KBM-7 (cell line): ENCODE data around the gene CDC25B.

ENCODE experiments used
- DNase-seq: peaks from one replicate; pipeline ENCODE4 v3.0.0-alpha.2; 2015
- in situ Hi-C: fragments of 300-500 bp; cut with MboI; formaldehyde crosslinking; loops from 2 replicates; pipeline ENCODE4 v1.14.3; 2020; ENCODE audit warnings: low sequenced_read_pairs, low pct_unique_long_range_greater_than_20kb, mixed read lengths

Gene CDC25B

DNA sequence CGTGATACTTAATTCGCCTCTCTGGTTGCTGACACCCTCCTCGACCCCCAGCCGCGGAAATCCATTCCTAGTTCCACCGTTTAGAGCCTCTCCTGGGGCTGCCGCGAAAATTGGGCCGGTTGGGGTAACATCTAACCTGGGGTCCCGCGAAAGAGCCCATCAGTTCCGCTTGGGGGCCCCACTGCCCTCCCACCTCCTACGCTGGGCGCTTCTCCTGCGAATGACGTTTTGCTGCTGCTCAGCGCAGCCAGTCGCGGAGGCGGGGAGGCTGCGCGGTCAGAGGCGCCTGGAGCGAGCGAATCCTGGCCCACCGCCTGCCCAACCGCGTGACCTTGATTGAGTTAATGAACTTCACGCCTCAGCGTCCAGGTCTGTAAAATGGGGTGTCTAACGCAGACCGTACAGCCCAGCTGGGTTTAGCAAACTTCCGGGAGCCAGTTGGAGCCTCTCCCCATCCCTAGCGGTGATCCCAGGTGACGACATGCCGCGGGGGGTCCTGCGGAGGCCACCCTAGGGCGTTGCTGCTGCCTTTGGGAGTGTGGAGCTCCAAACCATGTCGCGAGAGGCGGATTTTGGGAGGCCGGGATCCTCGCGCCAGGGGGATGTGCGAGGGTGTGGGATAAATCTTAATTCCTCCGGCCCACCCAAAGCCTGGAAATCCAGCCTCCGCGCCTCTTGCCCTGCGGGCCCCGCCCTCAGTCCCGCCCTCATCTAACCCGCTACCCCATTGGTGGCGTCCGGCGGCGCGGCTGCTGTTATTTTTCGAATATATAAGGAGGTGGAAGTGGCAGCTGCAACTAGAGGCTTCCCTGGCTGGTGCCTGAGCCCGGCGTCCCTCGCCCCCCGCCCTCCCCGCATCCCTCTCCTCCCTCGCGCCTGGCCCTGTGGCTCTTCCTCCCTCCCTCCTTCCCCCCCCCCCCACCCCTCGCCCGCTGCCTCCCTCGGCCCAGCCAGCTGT lies at the start of gene CDC25B:
Gene CDC25B, plus strand, starts transcription at position 800 of the 958 bp plus-strand sequence. CDS start 222 bp downstream, outside the sequence.
- DNase-seq: peak; percentile 93
- in situ Hi-C loops: no loop called here

DNA sequence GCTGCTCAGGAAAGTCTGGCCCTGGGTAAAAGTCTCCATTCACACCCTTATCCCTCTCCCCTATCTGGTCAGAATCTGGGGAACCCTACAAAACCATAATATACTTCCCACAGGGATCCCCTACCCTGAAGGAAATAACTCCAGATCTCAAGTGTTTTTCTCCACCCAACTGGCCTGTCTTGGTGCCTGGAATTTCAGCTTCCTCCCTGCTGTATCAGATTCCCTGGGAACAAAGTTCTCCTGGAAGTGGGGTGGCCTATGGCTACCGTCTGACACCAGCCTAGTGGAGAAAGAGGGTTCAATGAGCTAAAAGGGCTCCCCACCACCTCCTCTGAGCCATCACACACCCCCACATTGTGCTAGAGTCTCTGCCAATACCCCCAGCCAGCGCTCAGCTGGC lies 48.6 kb upstream of the CDC25B start:
- in situ Hi-C loops: no loop called here
- no peak for DNase-seq

DNA sequence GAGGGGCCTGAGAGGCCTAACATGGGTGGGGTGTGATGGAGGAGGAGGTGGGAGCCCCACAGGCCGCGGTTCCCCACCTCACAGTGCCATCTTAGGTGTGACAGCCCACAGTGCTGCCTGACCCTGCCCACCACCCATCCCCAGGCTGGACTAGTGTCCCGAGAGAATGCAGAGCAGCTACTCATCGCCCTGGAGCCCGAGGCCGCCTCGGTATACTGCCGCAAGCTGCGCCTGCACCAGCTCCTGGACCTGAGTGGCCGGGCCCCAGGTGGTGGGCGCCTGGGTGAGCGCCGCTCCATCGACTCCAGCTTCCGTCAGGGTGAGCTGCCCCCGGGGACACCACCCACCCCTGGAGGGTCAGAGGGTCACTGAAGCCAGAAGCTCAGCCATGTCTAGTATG lies 48.0 kb upstream of the CDC25B start:
- in situ Hi-C loops: no loop called here
- no peak for DNase-seq

DNA sequence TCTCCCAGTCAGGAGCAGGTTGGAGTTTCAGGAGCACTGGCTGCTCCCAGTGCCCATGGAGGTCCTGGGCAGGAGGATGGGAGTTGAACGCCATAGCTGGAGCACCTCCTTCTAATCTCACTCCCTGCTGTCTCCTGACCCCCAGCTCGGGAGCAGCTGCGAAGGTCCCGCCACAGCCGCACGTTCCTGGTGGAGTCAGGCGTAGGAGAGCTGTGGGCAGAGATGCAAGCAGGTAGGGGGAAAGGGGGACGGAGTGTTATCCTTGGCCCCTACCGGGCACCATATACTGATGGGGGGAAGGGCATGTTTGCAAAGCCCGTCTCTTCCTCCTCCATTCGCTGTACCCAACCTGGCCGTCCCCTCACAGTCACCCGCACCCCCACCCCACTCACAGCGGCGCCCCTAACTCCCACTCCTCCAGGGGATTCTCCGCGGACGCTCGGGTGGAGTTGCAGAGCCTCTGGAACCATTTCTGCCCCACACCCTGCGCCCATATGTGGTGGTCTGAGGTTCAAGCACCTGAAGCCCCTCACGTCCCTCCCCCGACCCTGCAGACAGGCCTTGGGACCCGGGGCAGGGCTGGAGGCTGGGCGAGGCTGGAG lies 46.9 kb upstream of the CDC25B start:
- in situ Hi-C loops: no loop called here

DNA sequence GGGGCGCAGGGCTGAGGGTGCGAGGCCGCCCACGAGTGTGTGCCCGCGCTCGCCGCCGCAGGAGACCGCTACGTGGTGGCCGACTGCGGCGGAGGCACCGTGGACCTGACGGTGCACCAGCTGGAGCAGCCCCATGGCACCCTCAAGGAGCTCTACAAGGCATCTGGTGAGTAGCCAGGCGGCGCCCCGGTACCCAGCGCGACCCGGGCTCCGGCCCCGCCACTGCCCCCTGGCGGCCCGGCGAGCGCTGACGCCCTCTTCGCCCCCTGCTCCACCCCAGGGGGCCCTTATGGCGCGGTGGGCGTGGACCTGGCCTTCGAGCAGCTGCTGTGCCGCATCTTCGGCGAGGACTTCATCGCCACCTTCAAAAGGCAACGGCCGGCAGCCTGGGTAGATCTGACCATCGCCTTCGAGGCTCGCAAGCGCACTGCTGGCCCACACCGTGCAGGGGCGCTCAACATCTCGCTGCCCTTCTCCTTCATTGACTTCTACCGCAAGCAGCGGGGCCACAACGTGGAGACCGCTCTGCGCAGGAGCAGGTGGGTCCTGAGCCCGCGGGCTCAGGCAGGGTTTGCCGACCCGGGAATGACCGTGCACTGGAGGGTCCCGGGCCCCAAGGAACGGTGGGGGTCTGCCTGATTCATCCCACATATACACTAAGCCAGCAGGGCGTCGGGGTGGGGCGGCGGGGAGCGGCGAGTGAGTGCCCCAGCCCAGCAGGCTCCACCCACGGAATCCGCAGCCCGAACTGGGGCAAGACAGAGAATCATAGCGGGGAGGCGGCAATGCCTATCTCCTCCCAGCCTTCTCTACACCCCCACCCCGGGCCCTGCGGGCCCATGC lies 46.2 kb upstream of the CDC25B start:
- DNase-seq: no peak
- in situ Hi-C loops: no loop called here

More for the DNA sequence above, 46.9 kb upstream of the CDC25B start:
- no peak for DNase-seq

DNA sequence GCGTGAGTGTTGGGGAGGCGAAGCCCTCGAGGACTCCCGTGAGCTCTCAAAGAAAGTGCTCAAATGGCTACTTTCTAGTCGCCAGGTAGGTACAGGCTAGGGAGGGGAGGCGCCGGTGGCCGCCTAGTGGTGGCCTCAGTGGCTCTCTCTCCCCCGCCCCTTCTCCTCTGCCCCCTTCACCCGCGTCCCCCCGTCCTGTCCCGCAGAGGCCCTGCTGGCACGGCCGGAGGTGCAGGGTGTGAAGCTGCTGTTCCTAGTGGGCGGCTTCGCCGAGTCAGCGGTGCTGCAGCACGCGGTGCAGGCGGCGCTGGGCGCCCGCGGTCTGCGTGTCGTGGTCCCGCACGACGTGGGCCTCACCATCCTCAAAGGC lies 44.8 kb upstream of the CDC25B start:
- in situ Hi-C loops: no loop called here
- no peak for DNase-seq

DNA sequence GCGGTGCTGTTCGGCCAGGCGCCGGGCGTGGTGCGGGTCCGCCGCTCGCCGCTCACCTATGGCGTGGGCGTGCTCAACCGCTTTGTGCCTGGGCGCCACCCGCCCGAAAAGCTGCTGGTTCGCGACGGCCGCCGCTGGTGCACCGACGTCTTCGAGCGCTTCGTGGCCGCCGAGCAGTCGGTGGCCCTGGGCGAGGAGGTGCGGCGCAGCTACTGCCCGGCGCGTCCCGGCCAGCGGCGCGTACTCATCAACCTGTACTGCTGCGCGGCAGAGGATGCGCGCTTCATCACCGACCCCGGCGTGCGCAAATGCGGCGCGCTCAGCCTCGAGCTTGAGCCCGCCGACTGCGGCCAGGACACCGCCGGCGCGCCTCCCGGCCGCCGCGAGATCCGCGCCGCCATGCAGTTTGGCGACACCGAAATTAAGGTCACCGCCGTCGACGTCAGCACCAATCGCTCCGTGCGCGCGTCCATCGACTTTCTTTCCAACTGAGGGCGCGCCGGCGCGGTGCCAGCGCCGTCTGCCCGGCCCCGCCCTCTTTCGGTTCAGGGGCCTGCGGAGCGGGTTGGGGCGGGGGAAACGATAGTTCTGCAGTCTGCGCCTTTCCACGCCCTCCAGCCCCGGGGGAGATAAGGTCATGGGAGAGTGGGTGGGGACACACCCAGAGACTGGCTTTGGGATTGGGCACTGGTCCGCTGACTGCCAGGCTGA lies 44.3 kb upstream of the CDC25B start:
- in situ Hi-C loops: no loop called here
- DNase-seq: no peak

DNA sequence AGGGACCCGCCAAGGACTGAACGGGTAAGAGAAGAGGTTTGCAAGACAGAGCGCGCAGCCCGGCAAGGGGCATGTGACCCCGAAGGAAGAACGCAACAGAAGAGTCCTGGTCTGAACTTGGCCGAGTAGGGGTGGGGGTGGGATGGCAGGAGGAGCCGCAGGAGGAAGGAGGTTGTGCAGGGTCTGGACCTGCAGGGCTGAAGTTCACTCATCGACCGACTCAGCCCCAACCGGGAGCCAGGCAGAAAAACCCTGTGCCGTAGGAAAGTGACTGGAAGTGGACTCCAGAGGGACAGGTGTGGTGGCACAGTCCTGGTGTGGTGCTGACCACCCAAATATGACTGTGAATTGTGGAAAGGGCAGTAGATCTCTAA lies 43.7 kb upstream of the CDC25B start:
- in situ Hi-C loops: no loop called here
- no peak for DNase-seq

DNA sequence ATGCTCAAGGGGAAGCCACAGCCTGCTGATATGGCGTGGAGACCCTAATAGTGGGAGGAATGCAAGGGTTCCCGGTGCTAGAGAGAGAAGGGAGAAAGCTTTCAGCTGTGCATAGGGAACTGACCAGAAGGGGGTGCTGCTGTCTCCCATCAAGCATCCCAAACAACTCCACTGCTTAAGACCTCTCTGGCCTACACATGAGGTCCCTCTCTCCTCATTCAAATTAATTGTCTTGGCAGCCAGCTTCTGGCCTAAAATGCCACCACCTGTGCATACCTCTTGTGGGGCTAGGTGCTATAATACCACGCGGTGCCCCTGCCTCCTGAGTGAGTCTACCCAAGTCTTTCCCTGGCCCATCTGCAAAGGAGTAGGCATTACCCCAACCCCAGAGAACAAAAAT lies 43.0 kb upstream of the CDC25B start:
- in situ Hi-C loops: no loop called here
- peak; percentile 82 for DNase-seq

DNA sequence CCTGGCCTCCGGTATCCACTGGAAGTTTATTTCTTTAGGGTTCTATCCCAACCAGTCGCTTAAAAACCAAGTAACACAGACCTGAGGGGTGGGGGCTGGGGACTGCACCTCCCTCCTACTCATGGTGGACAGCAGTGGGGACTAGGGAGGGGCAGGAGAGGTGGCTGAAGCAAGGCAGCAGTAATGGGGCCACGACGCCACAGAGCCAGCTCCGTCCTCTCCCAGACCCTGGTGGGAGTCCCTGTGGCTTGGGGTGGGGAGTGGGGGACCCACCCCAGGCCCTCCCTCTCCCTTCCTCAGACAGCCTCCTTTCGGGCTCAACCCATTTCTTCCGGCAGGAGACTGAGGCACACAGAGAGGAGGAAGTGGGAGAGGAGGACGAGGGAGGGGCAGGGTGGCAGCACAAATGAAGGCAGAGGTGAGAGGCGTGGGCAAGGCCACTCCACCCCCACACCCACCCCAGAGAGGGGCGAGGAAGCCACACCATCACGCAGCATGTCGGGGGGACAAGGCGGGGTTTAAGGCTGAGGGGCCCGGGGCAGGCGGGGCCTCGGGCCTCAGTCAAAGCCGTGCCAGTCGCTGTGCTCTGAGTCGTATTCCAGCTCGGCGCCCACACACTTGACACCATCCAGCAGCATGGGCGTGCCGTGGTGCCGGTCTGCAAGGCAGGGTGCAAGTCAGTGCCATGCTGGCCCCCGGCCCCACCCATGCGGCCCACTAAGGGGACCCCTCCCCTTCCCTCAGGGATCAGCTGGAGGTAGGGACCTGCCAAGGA lies 42.4 kb upstream of the CDC25B start:
- in situ Hi-C loops: no loop called here
- DNase-seq: no peak

DNA sequence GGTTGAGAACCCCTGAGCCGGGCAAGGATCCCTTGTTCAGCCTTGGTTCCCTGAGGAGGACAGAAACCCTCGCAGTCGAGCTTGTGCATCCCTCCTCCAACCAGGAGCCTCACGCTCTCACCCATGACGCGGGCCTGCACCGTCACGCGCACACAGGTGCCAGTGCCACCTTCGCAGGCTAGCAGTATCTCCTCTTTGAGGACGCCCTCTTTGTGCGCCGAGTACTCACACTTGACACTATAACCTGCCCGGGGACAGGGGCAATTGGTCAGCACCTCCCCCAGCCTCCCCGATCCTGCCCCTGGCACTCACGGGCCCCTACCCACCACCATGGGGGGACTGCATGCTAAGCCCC lies 41.9 kb upstream of the CDC25B start:
- in situ Hi-C loops: no loop called here
- DNase-seq: no peak

DNA sequence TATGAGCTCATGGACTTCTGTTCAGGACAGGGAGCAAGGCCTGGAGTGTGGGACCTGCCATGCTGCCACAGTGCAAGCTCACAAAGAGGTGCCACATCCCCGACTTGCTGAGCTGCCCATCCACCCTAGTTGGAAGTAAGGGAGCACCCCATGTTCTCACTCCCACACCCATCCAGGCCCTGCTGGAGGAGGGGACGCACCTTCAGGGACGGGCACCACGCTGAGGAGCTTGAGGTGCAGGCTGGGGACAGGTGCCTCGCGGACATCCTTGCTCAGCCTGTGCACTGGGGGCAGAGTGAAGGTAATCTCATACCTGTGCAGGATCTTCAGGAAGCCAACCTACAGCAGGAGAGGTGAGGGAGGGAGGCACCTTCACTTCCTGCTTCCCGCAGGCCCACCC lies 40.8 kb upstream of the CDC25B start:
- DNase-seq: no peak
- in situ Hi-C loops: no loop called here

DNA sequence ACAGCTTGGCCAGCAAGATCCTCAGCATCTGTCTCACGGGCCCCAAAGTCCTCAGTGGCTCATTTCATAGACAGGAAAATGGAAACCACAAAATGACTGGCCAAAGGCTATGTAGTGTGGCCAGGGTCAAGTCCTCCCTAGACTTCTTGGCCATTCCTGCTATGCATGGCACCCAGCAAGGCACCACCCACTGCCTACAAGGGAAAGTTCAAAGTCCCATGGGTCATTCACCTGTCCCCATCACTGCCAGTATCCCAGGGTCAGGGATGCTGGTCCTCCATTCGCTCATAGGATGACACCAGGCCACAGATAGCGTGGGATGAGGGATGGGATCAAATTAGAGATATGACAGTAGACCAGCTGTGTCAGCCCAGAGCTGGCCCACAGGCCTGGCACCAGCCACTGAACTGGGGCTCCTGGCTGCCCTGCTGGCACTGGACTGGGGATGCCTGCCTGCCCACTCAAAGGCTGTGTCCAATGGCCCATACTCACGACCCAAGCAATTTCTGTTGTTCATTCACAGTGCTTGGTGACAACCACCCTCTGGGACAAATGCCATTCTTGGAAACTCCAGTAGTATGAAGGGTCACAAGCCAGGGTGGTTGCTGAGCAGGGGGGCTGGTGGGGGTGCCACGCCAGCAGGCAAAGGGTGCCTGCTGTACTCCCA lies 40.2 kb upstream of the CDC25B start:
- in situ Hi-C loops: no loop called here
- no peak for DNase-seq

DNA sequence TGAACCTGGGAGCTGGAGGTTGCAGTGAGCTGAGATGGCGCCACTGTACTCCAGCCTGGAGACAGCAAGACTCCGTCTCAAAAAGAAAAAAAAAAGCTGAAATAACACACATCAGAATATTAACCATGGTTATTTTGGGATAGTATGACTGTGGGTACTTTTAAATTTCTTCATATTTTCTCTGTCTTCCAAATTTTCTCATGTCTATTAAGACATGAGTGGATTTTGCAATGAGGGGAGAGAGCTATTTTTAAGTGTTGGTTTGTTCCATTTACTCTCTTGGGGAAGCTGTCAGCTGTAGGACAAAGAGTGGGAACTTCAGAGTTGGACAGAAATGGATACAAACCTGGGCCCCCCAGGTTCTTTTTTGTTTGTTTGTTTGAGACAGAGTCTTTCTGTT lies 38.8 kb upstream of the CDC25B start:
- in situ Hi-C loops: no loop called here

DNA sequence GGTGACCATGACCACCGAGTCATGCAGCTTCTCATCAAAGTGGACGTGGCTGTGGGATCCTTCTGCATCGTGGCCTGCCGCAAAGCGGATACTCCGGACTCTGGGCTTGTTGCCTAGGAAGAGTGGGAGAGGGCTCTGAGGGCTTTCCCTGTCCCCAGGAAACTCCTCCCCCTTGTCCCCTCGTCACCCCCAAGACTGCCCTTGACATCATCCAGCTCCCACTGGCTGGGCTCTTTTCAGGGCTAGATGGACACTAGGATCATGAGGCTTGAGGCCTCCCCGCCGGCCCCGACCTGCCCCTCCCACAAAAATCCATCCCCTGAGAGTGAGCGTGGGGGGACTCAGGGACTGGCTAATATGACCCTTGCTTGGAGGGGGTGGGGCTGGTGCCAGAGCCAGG lies 37.5 kb upstream of the CDC25B start:
- in situ Hi-C loops: no loop called here
- no peak for DNase-seq

More for the DNA sequence above, 38.8 kb upstream of the CDC25B start:
- DNase-seq: no peak

DNA sequence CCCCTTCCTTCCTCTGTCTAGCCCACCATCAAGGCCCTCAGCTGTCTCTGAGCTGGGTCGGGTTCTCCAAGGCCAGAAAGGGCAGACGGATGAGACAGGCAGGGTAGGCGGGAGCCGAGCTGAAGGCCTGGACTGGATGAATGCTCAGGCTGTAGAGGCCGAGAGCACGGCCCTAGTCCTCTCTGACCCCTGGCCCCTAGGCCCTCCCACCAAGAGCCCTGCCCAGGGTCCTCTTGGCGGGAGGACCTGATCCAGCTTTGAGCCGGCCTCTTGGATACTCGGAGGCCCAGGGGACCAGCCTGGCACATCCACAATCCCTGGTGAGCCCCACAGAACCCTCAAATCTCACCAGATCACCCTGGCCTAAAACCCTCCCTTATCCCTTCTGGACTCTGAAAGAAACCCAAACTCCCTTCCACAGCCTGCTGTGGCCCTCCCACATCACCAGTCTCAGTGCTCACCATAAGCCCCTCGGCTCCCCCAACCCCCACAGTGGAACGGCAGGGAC lies 36.7 kb upstream of the CDC25B start:
- in situ Hi-C loops: no loop called here
- DNase-seq: no peak

DNA sequence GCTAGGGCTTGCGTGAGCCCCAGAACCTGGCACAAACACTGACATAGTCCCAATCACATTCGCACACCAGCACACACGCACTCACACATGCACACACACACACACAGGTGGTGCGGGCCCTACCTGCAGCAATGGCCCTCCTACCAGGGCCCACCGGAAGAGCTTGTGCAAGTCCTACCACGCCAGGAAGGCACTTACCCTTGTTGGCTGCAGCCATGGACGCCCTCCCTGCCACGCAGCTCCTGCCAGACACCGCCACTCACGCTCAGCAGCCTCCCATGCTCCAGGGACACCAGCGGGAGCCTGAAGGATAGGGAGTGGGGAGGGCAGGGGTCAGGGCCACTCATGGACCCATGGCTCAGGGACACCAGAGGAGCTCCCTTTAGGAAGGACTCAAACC lies 36.2 kb upstream of the CDC25B start:
- in situ Hi-C loops: no loop called here

More for the DNA sequence above, 36.2 kb upstream of the CDC25B start:
- no peak for DNase-seq
